Coronary artery (tissue), 2 donors: Measurements from ENCODE around the gene USP50.
"Not testable (repeated sequence)": the region's sequence is repeated elsewhere in the genome, so short reads cannot be mapped to it uniquely, and the experiment has no call there.

Source experiments
- DNase-seq: peaks from one replicate; pipeline ENCODE4 v3.0.0-alpha.2; 2017; ENCODE audit warnings: low spot score
- H3K27ac ChIP-seq, 2 donors: fragments of 200-600 bp; sonication (generic); one replicate each; pipeline ENCODE4 v1.5.1; 2016 to 2019
- H3K4me3 ChIP-seq: fragments of 200-600 bp; sonication (generic); 2 replicates; pipeline ENCODE4 v1.5.1; 2016; ENCODE audit warnings: mild to moderate bottlenecking, moderate library complexity
- CTCF ChIP-seq: fragments of 200-600 bp; sonication (generic); IDR thresholded peaks from one replicate; pipeline ENCODE4 v1.5.1; 2019; ENCODE audit warnings: antibody characterized with exemption

USP50 gene

DNA sequence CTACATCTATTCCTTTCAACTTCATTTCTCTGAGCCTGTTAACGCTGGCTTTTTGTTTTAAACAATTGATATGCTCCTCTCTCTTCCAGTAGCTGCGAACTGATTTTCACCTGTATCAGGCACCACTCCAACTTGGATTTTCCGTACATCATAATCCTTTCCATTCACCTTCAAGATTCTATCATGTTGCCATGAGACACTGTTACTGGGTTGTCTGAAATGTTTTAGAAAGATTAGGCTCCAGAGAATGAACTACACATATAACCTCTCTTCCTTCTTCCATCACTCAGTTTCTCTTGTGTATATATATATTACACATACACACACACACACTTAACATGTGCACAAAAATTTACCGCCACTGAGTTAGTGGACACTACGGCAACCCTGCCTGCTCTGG lies at the start of gene USP50:
TSS of gene USP50 (minus strand) at position 101 of the 400 bp plus-strand sequence. CDS start 141 bp downstream, outside the sequence.
- Histone ChIP-seq H3K4me3 (no peak within 1 kb of the TSS), H3K27ac (no peak within 1 kb of the TSS)
- DNase-seq: no peak
- TF ChIP-seq CTCF: no peak

DNA sequence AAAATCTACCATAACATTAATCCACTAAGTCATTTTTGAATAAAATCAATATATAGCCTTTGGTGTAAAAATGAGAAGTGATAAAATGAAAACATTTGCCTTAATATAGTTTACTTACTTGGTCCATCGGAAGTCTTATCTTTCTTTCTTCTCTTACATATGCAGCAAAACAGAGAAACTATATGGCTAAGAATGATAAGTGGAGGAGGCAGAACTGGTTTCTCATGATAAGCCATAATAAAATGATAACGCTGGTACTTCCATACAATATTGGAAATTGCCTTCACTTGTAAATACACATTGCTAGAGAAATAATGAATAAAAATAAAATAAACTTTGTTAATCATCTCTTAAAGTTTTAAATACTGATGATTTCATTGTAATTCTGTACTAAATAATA lies 47.8 kb upstream of the USP50 start:
- DNase-seq: no peak
- no peak overlapping the region for H3K4me3 ChIP-seq
- no peak overlapping the region for H3K27ac ChIP-seq
- TF ChIP-seq CTCF: no peak

- Histone ChIP-seq H3K4me3 (no peak overlapping the region), H3K27ac (no peak overlapping the region)
- no peak for DNase-seq
- TF ChIP-seq CTCF: no peak
Measured at GRCh38 chr15:50593761-50594160, 47.3 kb upstream of the USP50 start.

- no peak for TF ChIP-seq CTCF
- H3K27ac ChIP-seq: no peak overlapping the region
- no peak overlapping the region for H3K4me3 ChIP-seq
- no peak for DNase-seq
Measured at GRCh38 chr15:50590288-50590687, 43.8 kb upstream of the USP50 start.

- no peak for TF ChIP-seq CTCF
- no peak for DNase-seq
- Histone ChIP-seq H3K27ac (no peak overlapping the region), H3K4me3 (no peak overlapping the region)
Measured at GRCh38 chr15:50577492-50577891, 31.0 kb upstream of the USP50 start.

- no peak for DNase-seq
- no peak for TF ChIP-seq CTCF
- no peak overlapping the region for H3K27ac ChIP-seq
- H3K4me3 ChIP-seq: no peak overlapping the region
Measured at GRCh38 chr15:50576166-50576565, 29.7 kb upstream of the USP50 start.

- H3K4me3 ChIP-seq, H3K27ac ChIP-seq, DNase-seq: not testable (repeated sequence)
Measured at GRCh38 chr15:50573842-50574241, 27.4 kb upstream of the USP50 start.

- TF ChIP-seq CTCF: no peak
- Histone ChIP-seq H3K27ac (no peak overlapping the region), H3K4me3 (no peak overlapping the region)
- DNase-seq: no peak
Measured at GRCh38 chr15:50563756-50564155, 17.3 kb upstream of the USP50 start.
